GM18499 (cell line): ENCODE data around the gene SLC35F3.

ENCODE experiments used
- ATAC-seq: cut with Tn5 transposase; IDR thresholded peaks from one replicate; pipeline ENCODE4 v1.9.1; 2021; ENCODE audit warnings: moderate number of reproducible peaks; ENCODE audit not compliant: insufficient read depth, unreplicated experiment

SLC35F3 gene

DNA sequence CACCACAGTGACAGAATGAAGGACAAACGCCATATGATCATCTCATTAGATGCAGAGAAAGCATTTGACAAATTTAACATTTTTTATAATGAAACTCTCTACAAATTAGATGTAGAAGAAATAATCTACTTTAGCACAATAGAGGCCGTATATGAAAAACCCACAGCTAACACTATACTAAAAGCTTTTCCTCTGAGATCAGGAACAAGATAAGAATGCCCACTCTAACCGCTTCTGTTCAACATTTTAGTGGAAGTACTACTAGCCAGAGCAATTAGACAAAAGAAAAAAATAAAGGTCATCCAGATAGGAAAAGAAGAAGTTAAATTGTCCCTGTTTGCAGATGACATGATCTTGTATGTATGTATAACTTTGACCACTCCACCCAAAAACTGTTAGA lies 109.7 kb downstream of the SLC35F3 start:
- ATAC-seq: no peak

DNA sequence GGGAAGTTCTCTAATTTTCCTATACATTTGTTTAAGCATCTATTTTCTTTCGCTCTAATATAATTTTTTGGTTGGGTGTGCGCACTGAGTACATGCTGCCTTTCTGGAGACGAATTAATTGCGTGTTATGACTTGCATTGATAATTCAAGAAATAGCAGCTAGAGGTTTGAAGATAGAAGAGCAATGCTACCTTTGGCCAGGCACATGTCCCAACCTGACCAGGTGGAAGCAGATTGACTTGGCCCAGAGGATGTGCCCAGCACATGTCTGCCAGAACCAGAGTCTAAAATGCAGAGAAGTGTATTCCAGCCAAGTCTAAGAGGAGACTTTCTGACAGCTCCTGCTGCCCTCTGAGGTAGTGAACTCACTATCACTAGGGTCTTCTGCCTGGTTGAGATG lies 114.3 kb downstream of the SLC35F3 start:
- no peak for ATAC-seq

DNA sequence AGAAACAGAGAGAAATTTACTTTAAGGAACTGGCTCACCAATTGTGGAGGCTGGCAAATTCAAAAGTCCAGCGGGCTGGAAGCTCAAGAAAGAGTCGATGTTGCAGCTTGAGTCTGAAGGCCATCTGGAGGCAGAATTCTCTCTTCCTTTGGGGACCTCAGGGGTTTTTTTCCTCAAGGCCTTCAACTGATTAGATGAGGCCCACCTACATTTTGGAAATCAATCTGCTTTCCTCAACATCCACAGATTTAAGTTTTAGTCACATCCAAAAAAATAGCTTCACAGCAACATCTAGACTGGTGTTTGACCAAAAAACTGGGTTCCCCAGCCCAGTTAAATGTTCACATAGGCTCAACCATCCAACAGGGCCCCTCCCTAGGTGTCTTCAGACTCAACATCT lies 114.9 kb downstream of the SLC35F3 start:
- ATAC-seq: no peak

DNA sequence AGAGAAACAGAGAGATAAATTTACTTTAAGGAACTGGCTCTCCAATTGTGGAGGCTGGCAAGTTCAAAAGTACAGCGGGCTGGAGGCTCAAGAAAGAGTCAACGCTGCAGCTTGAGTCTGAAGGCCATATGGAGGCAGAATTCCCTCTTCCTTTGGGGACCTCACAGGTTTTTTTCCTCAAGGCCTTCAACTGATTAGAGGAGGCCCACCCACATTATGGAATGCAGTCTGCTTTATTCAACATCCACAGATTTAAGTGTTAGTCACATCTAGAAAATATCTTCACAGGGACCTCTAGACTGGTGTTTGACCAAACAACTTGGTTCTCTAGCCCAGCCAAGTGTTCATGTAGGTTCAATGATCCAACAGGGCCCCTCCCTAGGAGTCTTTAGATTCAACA lies 117.8 kb downstream of the SLC35F3 start:
- ATAC-seq: no peak

DNA sequence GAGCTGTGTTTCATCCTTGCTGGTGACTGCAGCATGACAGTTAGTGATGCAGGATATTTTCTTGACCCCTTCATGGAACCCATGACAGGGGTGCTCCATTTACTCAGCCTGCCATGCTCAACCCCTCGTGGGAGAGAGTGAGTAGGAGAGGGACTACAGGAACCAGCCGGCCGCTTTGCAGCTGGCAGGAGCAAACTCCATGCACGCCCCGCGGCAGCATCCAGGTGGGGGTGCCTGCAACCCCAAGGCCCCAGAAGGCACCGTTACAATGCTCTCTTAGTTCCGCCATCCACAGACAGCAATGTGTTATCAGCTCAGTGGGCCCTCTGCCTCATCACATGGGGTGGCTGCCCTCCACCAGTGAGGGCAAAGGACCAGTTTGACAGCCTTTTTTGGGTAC lies 135.1 kb downstream of the SLC35F3 start:
- ATAC-seq: no peak

DNA sequence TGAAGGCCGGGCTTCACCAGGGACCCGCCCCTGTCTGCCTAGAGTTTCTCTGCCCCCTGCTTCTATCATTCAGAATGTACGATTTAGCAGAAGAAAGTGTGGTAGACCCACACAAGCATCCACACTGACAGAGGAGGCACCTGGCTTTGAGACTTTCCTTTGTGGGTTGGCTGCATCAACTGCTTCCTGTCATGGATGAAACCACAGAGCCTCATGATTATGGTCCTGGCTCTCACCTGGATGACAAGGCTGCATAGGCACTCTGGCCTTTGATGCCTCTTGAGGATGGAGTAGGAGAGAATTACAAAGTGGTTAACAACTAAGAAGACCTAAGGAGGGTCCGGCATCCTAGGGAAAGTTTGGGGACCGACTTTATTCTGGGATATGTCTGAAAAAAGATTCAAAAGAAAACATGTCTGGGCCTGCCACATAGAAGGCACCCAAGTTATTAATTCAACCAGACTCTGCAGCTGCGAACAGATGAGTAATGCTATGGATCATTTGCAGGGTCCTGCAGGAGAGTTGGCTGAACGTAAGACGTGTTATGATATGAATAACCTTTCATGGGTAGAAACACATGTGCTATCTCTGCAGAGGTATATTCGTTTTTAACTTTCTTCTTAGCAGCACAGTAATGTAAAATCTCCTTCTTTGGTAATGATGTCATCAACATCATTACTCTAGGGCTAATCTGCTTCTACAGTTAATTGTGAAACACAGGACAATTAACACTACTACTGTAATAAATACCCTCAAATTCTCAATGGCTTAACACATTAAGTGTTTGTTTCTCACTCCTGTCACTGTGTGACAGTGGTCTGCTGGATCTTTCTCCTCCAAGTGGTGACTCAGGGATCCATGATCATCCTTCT lies 136.2 kb downstream of the SLC35F3 start:
- ATAC-seq: no peak

DNA sequence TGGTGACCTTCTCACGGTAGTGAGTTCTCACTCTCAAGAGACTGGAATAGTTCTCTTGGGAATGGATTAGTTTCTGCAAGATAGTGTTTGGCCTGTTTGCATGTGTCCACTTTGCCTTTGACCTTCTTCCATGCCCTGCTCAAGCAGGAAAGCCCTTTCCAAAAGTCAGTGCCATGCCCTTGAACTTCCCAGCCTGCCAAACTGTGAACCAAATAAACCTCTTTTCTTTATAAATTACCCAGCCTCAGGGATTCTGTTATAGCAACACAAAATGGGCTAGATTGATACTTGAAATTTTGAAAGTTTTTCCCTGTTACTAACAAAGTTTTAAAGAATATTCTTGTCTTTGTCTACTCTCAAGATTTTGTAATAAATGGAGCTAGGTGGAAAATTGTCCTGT lies 139.6 kb downstream of the SLC35F3 start:
- ATAC-seq: no peak

DNA sequence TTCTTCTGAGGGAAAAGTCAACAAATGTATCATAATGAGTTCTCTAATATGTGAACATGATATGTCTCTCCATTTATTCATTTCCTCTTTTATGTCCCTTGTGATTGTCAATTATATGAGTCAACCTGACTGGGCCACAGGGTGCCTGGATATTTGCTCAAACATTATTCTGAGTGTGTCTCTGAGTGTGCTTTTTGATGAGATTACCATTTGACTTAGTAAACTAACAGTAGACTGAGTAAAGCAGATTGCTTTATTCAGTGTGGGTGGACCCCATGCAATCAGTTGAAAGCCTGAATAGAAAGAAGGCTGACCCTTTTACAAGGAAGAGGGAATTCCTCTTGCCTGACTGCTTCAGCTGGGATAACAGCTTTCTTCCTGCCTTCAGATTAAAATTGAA lies 142.6 kb downstream of the SLC35F3 start:
- no peak for ATAC-seq

DNA sequence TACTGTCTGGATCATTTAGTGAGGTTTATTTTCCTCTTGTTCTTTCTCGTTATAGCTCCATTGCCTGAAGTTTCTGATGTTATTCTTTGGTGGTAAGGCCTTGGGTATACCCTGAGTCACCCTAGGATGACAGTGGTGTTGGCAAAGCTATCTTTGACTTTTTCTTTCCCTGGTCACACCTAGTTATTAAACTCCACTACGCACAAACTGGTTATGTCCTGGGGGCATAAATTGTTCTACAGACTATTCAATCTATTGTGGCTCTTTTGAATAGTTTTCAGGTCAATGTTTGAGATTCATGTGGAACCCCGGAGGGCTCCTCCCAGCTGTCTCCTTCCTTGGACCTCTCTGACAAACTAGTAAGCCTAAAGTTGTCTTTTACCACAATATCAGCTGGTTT lies 157.7 kb downstream of the SLC35F3 start:
- ATAC-seq: no peak

DNA sequence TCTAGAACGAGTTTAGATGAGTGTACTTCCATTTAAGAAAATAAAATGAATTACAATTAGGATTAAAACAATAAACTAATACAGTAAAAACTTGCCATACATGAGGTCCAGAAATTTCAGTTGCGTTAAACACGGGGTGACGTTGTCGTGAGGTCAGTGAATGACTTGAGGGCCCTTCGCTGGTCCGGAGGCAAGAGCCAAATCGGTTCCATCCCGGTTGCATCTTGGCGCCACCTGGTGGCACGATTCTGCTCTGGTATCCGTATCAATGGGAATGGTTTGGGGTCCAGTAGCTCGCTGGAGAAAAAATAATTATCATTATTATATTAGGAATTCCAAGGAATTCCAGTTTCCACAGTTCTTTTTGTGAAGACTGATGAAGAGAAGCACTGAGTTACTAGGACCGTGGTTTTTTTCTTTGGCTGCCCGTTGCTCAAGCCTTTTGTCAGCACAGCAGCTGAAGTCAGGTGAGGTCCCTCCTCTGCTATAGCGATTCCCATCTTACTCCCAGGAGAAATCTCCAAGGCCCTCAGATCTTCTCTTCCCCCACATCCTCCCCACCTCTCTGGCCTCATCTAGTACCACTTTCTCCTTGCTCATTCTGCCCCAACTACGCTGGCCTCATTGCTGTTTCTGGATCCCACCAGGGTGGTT lies 161.4 kb downstream of the SLC35F3 start:
- ATAC-seq: no peak

DNA sequence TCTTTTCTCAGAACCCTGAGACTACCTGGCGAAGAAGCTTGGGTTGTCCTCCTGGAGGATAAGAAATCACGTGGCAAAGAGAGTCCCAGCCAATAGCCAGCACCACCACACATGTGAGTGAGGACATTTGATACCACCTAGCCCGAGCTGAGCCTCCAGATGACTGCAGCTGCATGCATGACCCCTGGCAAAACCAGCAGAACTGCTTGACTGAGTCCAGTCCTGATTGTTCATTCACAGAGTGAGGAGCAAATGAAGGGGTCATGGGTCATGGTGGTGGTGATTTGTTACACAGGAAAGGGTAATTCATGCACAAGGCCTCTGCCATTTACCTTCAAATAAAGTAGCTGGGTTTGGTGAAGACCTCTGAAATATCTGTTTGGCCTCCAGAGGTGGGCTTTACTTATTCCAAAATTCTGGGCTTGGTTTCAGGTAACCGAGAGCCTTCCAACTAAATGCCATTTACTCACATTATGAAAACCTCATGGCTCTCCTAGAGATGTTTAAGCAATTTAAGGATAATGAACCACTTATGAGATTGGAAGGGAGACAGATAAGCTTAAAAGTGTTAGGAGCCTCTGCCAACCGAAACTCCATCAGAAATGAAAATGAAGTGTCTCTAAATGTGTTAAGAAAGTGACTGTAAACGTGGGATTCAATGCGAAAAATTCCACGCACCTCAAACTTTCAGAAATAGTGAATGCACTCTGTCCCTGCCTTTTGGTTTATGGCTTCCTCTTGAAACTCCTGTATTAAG lies 163.3 kb downstream of the SLC35F3 start:
- no peak for ATAC-seq

DNA sequence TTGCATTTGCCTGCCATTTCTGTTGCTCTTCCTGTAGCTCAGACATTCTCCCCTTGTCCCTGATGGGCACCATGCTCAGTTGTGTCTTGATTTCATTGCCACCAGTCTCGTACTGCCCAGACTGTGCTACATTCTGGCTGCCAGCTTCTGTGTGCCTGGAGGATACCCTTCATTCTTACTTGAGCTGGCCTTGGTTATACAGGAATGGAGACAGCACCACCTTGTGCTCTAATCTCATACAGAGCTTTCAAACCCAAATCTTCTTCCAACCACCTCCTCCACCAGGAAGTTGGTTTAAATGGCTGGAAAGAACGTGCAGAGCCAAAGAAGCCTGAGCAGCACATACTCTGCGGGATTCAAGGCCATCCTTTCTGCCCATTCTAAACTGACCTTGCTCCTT lies 165.3 kb downstream of the SLC35F3 start:
- no peak for ATAC-seq

DNA sequence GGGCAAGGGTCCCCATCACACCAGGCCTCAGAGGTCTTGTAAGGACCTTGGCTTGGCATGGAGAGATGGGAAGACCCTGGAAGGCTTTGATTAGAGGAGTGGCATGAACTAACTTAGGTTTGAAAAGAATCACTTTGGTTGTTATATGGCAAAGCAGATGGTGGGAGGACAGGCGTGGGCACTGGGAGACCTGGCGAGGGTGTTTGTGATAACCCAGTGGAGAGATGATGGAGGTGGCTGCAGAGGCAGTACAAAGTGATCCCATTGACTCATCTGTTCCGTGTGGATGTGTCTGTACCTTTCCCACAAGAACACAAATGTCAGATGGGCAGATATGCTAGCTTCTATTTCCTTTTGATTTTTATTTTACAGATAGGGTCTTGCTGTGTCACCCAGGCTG lies 168.3 kb downstream of the SLC35F3 start:
- no peak for ATAC-seq

DNA sequence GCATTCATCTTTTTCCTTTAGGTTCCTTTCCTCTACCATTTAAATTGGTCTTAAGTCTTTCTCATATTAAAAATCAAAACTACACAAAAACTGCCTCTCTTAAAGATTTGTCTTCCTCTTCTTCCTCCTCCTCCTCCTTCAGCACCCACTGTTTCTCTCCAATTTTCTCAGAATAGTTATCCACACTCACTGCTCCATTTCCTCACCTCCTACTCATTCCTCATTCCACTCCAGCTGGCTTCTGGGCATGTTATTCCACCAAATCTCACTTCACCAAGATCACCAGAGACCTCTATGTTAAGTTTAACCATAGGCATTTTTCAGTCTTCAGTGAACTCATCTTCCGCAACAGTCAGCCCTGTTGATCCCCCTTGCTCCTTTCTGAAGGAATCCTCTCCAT lies 173.7 kb downstream of the SLC35F3 start:
- ATAC-seq: no peak

DNA sequence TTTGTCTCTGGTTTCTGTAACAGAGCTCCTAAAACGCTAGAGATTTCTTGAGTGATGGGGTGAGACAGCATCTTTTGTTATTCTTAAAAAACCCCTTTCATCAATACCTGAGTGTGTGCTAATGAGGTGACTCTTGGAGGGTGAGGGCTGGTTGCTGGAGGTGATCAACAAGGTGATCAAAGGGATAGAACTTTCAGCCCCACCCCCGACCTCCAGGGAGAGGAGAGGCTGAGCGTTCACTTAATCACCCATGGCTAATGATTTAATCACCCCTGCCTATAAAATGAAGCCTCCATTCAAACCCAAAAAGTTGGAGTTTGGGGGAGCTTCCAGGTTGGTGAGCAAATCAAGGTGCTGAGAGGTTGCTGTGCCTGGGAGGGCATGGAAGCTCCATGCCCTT lies 175.4 kb downstream of the SLC35F3 start:
- ATAC-seq: no peak

DNA sequence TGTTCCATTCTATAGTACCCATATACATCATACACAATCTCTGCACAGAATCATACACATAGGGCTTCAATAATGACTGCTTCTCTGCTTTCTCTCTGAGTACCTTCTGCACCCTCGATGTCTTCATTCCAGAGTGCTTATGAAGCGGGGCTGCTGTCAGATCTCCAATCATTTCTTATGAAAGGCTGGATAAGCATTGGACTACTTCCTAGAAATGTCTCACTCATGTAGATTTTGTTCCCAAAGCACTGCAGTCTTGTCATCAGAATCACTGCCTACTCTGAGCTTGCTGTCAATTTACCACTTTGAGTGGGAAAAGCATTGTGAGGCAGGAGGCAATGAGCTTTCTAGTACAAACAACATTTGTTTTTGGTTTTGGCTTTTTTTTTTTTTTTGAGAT lies 179.0 kb downstream of the SLC35F3 start:
- no peak for ATAC-seq

DNA sequence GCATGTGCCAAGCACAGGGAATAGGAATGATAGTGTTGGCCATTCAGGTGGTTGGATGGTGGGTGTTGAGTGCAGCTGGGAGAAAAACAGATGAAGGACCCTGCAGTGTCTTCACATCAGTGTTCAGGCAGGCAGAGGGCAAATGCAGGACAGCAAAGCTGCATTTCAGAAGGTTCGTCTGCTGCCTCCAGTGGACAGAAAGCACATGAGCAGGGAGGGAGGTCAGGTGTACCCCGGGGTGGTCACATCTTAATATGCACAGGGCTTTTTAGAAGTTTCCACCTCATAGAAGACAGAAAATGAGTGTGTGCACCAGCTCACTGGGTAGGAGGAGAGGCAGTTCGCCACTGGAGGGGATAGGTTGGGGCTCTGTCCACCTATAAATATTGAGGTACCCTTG lies 184.9 kb downstream of the SLC35F3 start:
- ATAC-seq: no peak

DNA sequence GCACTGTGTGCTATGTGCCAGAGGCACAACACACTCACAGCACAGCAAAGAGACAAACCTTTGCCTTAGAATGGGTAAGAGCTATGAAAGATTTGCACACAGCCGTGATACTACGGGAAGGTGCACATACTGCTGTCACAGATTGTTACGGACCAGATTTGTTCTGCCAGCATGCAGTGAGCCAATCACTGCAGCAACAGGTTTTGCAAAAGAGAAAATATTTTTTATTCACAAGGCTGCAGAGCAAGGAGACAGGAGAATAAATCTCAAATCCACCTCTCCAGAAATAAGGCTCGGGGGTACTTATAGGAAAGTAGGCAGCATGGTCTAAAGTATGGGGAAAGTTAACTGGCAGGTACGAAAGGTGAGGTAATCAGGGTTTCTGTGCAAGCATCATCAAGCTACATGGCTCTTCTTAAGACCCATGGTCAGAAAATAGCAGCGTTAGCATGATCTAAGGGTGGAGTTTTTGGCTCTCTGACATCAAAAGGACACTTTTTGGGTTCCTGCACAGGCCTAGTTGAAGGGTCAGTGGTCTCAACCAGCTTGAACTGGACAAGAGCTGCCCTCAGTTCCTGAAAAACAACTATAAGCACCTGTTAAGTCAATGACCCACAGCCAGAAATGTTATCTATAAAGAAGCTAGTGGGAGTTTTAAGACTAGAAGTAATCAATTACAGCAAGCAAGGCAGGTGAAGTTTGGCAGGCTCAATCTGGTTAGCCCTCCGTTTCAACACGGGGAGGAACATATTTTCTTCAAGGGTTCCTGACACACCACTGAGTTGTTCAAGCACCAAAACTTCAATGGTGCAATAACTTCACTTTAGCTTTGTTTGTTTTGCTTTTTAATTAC lies 186.0 kb downstream of the SLC35F3 start:
- ATAC-seq: no peak

DNA sequence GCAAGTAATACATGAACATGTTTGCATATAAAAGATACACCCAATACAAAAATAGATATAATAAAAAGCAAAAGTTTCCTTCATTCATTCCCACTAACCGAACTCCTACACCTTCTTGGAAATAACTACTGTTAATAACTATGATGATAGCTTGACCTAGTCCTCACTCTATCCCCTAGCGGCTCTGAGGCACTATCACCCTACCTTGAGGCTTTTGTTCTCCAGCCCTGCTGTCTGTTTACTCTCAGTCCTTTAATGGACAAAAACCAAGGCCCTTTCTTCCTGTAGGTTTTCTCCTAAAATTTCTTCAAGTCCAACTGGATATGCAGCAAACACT lies 186.6 kb downstream of the SLC35F3 start:
- no peak for ATAC-seq

DNA sequence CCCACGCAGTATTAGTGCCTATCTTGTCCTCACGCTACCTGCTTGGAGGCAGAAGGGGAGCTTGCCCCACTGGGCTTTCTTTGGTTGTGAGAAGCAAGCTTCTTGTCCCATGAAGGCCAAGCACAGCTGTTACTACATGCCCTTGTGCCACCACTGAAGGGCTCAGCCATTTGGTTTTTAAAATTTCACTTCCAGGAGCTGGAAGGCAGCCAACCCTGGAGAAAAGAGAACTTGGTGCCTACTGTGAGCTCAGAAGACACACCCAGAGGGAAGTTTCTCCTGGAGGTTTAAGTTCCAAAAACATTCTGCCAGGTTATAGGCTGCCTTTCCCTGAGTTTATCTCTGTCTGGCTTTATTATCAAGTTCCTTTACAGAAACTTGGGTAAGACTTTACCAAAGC lies 187.4 kb downstream of the SLC35F3 start:
- ATAC-seq: no peak

DNA sequence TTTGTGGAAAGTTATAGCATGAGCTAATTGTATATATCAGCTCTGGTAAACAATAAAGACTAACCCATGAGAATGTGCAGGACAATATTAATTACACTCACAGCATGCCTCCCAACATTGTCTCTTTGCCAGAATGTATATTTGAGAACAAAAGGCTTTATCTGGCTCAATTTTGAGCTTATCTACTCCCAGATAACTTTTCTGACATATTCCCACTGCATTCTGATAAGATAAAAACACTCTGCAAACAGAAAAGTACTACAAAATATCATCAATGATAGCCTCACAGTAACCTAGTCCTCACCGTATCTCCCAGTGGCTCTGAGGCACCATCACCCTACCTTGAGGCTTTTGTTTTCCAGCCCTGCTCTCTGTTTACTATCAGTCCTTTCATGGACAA lies 188.6 kb downstream of the SLC35F3 start:
- ATAC-seq: no peak
